K562 (cell line): ENCODE measurements around the gene JAKMIP1. TPM values are rescaled to one million over a fixed set of nuclear protein-coding genes. Genes with fewer than 3 reads are reported as not detected.

Experiments used
- ATAC-seq: fragments of 200-7000 bp; cut with Tn5 transposase; 3 replicates; pipeline ENCODE4 v1.9.1; 2020; ENCODE audit warnings: moderate library complexity
- BruUV-seq: library from RNA; stranded (reverse); fragments of 400-500 nt; replicated peaks from 2 replicates; lab custom pipeline; 2021; lab: Mats Ljungman, UMichigan
- CTCF ChIA-PET: fragments of 300-600 bp; formaldehyde crosslinking; extraction: SDS; loops from one replicate; lab custom pipeline; 2021; ENCODE audit warnings: low intra/inter-chr PET ratio; lab: Yijun Ruan, JAX
- POLR2A ChIA-PET: fragments of 300-600, 350-650 bp; sonication (Branson Sonifier 250); formaldehyde crosslinking; extraction: SDS; loops from one replicate; lab custom pipeline; 2021; ENCODE audit warnings: antibody characterized with exemption, inconsistent platforms; lab: Yijun Ruan, JAX
- DNase-seq, 4 experiments: peaks; one replicate each; pipeline versions ENCODE4 v3.0.0 to v3.0.0-alpha.2; 2011 to 2018; ENCODE audit warnings: low spot score in 3 of 4, mixed read lengths in 3 of 4; ENCODE audit errors: extremely low read depth in 1 of 4
- FAIRE-seq: peaks from 2 replicates; lab custom pipeline; 2011; peaks lifted over from hg19 to GRCh38; lab: Jason Lieb, UNC
- H2AFZ ChIP-seq: 2 replicates; pipeline ENCODE4 v1.6.0; 2011; ENCODE audit warnings: low read depth, low read length, control low read depth, inconsistent platforms
- H3K27ac ChIP-seq: fragments of 200-600 bp; 3 replicates; pipeline ENCODE4 v1.8.0; 2011; ENCODE audit warnings: low read depth, mild to moderate bottlenecking, control low read depth, inconsistent platforms, low read length, moderate library complexity, mixed read lengths; ENCODE audit errors: extremely low read depth
- H3K27me3 ChIP-seq, 2 experiments: fragments of 300-600 bp in 1 of 2; 2 replicates in 1 of 2; 3 replicates in 1 of 2; pipeline versions ENCODE4 v1.6.0 to v1.8.0; 2011; ENCODE audit warnings: inconsistent platforms in 2 of 2, low read length in 2 of 2, mild to moderate bottlenecking in 1 of 2, mixed read lengths in 1 of 2, moderate library complexity in 1 of 2; ENCODE audit not compliant: control insufficient read depth in 2 of 2, insufficient read depth in 2 of 2
- H3K36me3 ChIP-seq: fragments of 300-600 bp; 3 replicates; pipeline ENCODE4 v1.8.0; 2011; ENCODE audit warnings: mild to moderate bottlenecking, low read length, inconsistent platforms; ENCODE audit not compliant: control insufficient read depth, insufficient read depth
- H3K4me1 ChIP-seq, 2 experiments: fragments of 200-600 bp in 1 of 2; replicated peaks in 1 of 2; 2 replicates in 1 of 2; 3 replicates in 1 of 2; pipeline versions ENCODE4 v1.5.1 to v1.8.0; 2011; ENCODE audit warnings: inconsistent platforms in 2 of 2, low read length in 2 of 2, mild to moderate bottlenecking in 1 of 2, mixed read lengths in 1 of 2, moderate library complexity in 1 of 2; ENCODE audit not compliant: control insufficient read depth in 2 of 2, insufficient read depth in 2 of 2
- H3K4me2 ChIP-seq: 2 replicates; pipeline ENCODE4 v1.6.1; 2011; ENCODE audit warnings: low read length, control low read depth, inconsistent platforms, mixed read lengths; ENCODE audit not compliant: insufficient read depth
- H3K4me3 ChIP-seq: fragments of 200-600 bp; sonication (generic), shearing (Covaris generic); 2 replicates; pipeline ENCODE4 v1.5.1; 2016; ENCODE audit warnings: control low read depth, inconsistent platforms
- H3K79me2 ChIP-seq: fragments of 200-600 bp; 3 replicates; pipeline ENCODE4 v1.8.0; 2011; ENCODE audit warnings: low read length, inconsistent platforms; ENCODE audit not compliant: control insufficient read depth, insufficient read depth
- H3K9ac ChIP-seq, 2 experiments: 2 replicates each; pipeline versions ENCODE4 v1.6.0 to v1.6.1; 2011; ENCODE audit warnings: low read depth in 2 of 2, low read length in 2 of 2, control low read depth in 1 of 2, inconsistent platforms in 1 of 2, mild to moderate bottlenecking in 1 of 2, mixed read lengths in 1 of 2; ENCODE audit not compliant: insufficient read depth in 1 of 2
- H3K9me1 ChIP-seq: one replicate; pipeline ENCODE4 v1.6.0; 2011; ENCODE audit warnings: inconsistent platforms, mild to moderate bottlenecking, low read length, moderate library complexity; ENCODE audit not compliant: control insufficient read depth, insufficient read depth
- H3K9me3 ChIP-seq: replicated peaks from 2 replicates; pipeline ENCODE4 v1.5.1; 2011; ENCODE audit warnings: low read depth, low read length, inconsistent platforms; ENCODE audit not compliant: control insufficient read depth, insufficient read depth
- H4K20me1 ChIP-seq: replicated peaks from 2 replicates; pipeline ENCODE4 v1.6.1; 2011; ENCODE audit warnings: low read length, inconsistent platforms, mixed read lengths; ENCODE audit not compliant: control insufficient read depth, insufficient read depth
- CHCHD3 ChIP-seq: fragments of 250-450 bp; sonication (Bioruptor Pico); IDR thresholded peaks from 2 replicates; pipeline ENCODE4 v2.1.2; 2022; ENCODE audit warnings: mild to moderate bottlenecking
- CSDE1 ChIP-seq, 2 experiments: fragments of 450-650 bp; IDR thresholded peaks; 2 replicates each; pipeline ENCODE4 v1.6.1; 2016; ENCODE audit warnings: mild to moderate bottlenecking in 1 of 2
- ESRRB ChIP-seq: fragments of 250-450 bp; sonication (Bioruptor Pico); IDR thresholded peaks from 2 replicates; pipeline ENCODE4 v1.5.0; 2020; ENCODE audit warnings: mild to moderate bottlenecking, moderate library complexity, borderline replicate concordance
- GMEB1 ChIP-seq: fragments of 250-450 bp; sonication (Bioruptor Pico); IDR thresholded peaks from 2 replicates; pipeline ENCODE4 v1.4.0; 2020; ENCODE audit warnings: mild to moderate bottlenecking
- HDAC3 ChIP-seq: fragments of 450-650 bp; IDR thresholded peaks from 2 replicates; pipeline ENCODE4 v1.6.1; 2018; ENCODE audit warnings: borderline replicate concordance, mild to moderate bottlenecking, moderate library complexity; ENCODE audit not compliant: partially characterized antibody
- HMG20B ChIP-seq: fragments of 250-450 bp; sonication (Bioruptor Pico); IDR thresholded peaks from 2 replicates; pipeline ENCODE4 v1.5.0; 2021; ENCODE audit warnings: mild to moderate bottlenecking
- HSF4 ChIP-seq: fragments of 250-450 bp; sonication (Bioruptor Pico); IDR thresholded peaks from 2 replicates; pipeline ENCODE4 v2.1.2; 2022; ENCODE audit warnings: mild to moderate bottlenecking, moderate library complexity, borderline replicate concordance
- PHB ChIP-seq: fragments of 250-450 bp; sonication (Bioruptor Pico); IDR thresholded peaks from 2 replicates; pipeline ENCODE4 v1.5.0; 2021
- RBM17 ChIP-seq: fragments of 200-400 bp; formaldehyde crosslinking; IDR thresholded peaks from 2 replicates; pipeline ENCODE4 v1.6.1; 2017; ENCODE audit warnings: low read depth, mild to moderate bottlenecking, low read length, borderline replicate concordance
- SOX6 ChIP-seq: fragments of 450-650 bp; IDR thresholded peaks from 2 replicates; pipeline ENCODE4 v1.6.1; 2014; ENCODE audit warnings: mild to moderate bottlenecking
- SRSF3 ChIP-seq: fragments of 200-400 bp; formaldehyde crosslinking; IDR thresholded peaks from 2 replicates; pipeline ENCODE4 v1.6.1; 2016; ENCODE audit warnings: mild to moderate bottlenecking, low read length, moderate library complexity; ENCODE audit not compliant: insufficient read depth
- TEAD1 ChIP-seq, 2 experiments: fragments of 450-650 bp in 1 of 2; sonication (generic) in 1 of 2; formaldehyde crosslinking; IDR thresholded peaks; 2 replicates each; pipeline versions ENCODE4 v1.4.0 to v1.8.0; 2020 to 2022; ENCODE audit warnings: mild to moderate bottlenecking in 2 of 2, missing genetic modification reagents in 1 of 2
- ZBTB12 ChIP-seq: fragments of 250-450 bp; sonication (Bioruptor Pico); IDR thresholded peaks from 2 replicates; pipeline ENCODE4 v1.4.0; 2020
- ZFP1 ChIP-seq: fragments of 450-650 bp; formaldehyde crosslinking; IDR thresholded peaks from 2 replicates; pipeline ENCODE4 v1.4.0; 2020; ENCODE audit warnings: mild to moderate bottlenecking, mixed read lengths
- ZNF280B ChIP-seq: fragments of 250-450 bp; sonication (Bioruptor Pico); IDR thresholded peaks from 2 replicates; pipeline ENCODE4 v1.5.1; 2021; ENCODE audit warnings: mild to moderate bottlenecking
- WGBS: fragments of 100-300 bp; shearing (Covaris generic); methylation state at CpG from one replicate; pipeline ENCODE4 v1.1.6; 2016; ENCODE audit warnings: low coverage, mixed read lengths; ENCODE audit not compliant: insufficient coverage; ENCODE audit errors: missing lambda C conversion rate; 5-methylcytosine and 5-hydroxymethylcytosine counted together
- in situ Hi-C: fragments of 300-500 bp; cut with MboI; formaldehyde crosslinking; loops from 4 replicates; pipeline ENCODE4 v1.15.0; 2018; ENCODE audit warnings: inconsistent platforms, mixed read lengths
- intact Hi-C: fragments of 100-400 bp; cut with micrococcal nuclease; formaldehyde crosslinking; loops from 2 replicates; pipeline ENCODE4 v1.14.2; 2022
- polyA plus RNA-seq, 8 experiments: library from polyadenylated mRNA; depleted of rRNA in 4 of 8; stranded (reverse) in 5 of 8; unstranded in 3 of 8; fragments of >200 nt; fragmentation: Nextera tagmentation in 2 of 8; fragmentation: Illumina TruSeq in 1 of 8; extraction: Ambion mirVana in 2 of 8; extraction: Trizol in 1 of 8; gene quantifications; 2 replicates each; pipeline versions ENCODE4 v1.2.1 to v1.2.3, GENCODE V29; 2011 to 2014; ENCODE audit warnings: inconsistent platforms in 1 of 8, missing spikeins in 1 of 8
- total RNA-seq, 7 experiments: library from RNA; depleted of rRNA in 6 of 7; stranded (reverse); fragments of >200 nt in 6 of 7; fragmentation: Illumina TruSeq in 2 of 7; extraction: Trizol in 2 of 7; gene quantifications; 2 replicates each; pipeline versions ENCODE4 v1.2.1 to v1.2.3, GENCODE V29; 2011 to 2021; ENCODE audit warnings: low replicate concordance in 1 of 7

Gene JAKMIP1
- total and polyA plus RNA-seq, 9 of the 15 experiments (the other 6 are each of a cell fraction or from before 2014, with no cell fraction given) = not detected

GRCh38 chr4:6227412-6228157 is 27.2 kb upstream of the JAKMIP1 start:
- no peak overlapping the region for H3K4me2 ChIP-seq
- no peaks in the 10 kb centered on the region for H3K4me1 ChIP-seq
- CTCF ChIA-PET = no interaction called here
- no peaks in the 10 kb centered on the region for H3K36me3 ChIP-seq
- no peaks in the 10 kb centered on the region for H3K9me1 ChIP-seq
- H4K20me1 ChIP-seq = no peaks in the 10 kb centered on the region
- no peaks in the 10 kb centered on the region; a peak in 1 of 5 replicates for H3K27me3 ChIP-seq
- no peaks in the 10 kb centered on the region for H3K9me3 ChIP-seq
- no peak overlapping the region for H3K4me3 ChIP-seq
- 1% methylated on average over 10 of the region's 12 CpGs for WGBS
- in situ Hi-C loops = no loop called here
- POLR2A ChIA-PET = interaction anchor here (1.4 kb wide), 1 partner anchor 10 kb away, joined by 3 read pairs; no protein-coding TSS in a partner anchor
- no peak for TF ChIP-seq PHB (CRISPR knock-in tag)
- TF ChIP-seq CSDE1 (IDR thresholded peaks at IDR 0.05) = no peak
- no peak for TF ChIP-seq HDAC3
- no peak for TF ChIP-seq CHCHD3 (CRISPR knock-in tag)
- no peak for TF ChIP-seq GMEB1 (CRISPR knock-in tag)
- TF ChIP-seq TEAD1 (CRISPR knock-in tag; IDR thresholded peaks at IDR 0.05) = no peak
- TF ChIP-seq ZFP1 (CRISPR knock-in tag) = no peak
- TF ChIP-seq ZBTB12 = no peak
- no peak for TF ChIP-seq SRSF3
- TF ChIP-seq HSF4 (CRISPR knock-in tag) = no peak
- no peak for TF ChIP-seq RBM17
- TF ChIP-seq ZNF280B (CRISPR knock-in tag) = no peak
- TF ChIP-seq ESRRB (CRISPR knock-in tag) = no peak
- TF ChIP-seq HMG20B (CRISPR knock-in tag) = no peak
- no peak for TF ChIP-seq SOX6
- BruUV-seq = no TSS peak
- ATAC-seq (no peak), DNase-seq (no peak), FAIRE-seq (no peak)
- H3K79me2 ChIP-seq = no peaks in the 10 kb centered on the region
- H3K27ac ChIP-seq = no peak overlapping the region
- intact Hi-C loops = no loop called here
- H2AFZ ChIP-seq = no peak overlapping the region
- no peak overlapping the region for H3K9ac ChIP-seq
